ENCODE results near the gene CSMD2. TPM values are rescaled to one million over a fixed set of nuclear protein-coding genes. Genes with fewer than 3 reads are reported as not detected.
A peak's percentile ranks its signal among the peaks of the same experiment; 100 is the strongest.

CSMD2 gene
- total RNA-seq = 1 to 10 TPM in 1 of 2 donors, under 1 TPM in 1; 0.62 to 2.8 TPM
- 3.9 TPM for polyA plus RNA-seq (2013, experiment 1 of 2)
- polyA plus RNA-seq (2013, experiment 2 of 2) = 3.1 TPM
- long read RNA-seq, experiment 1, partial matches to known transcripts = 0 of 1 reads
- long read RNA-seq, experiment 1, other reads (novel, unspliced or antisense) = 1 of 1 reads
- long read RNA-seq, experiment 2 = 0 reads
- long read RNA-seq, experiment 3, partial matches to known transcripts = 1 of 2 reads
- long read RNA-seq, experiment 3, other reads (novel, unspliced or antisense) = 1 of 2 reads
- long read RNA-seq, experiment 4 = 0 reads

GRCh38 chr1:34164771-34165391 is at the start of gene CSMD2:
TSS of gene CSMD2 (minus strand) at chr1:34165230. CDS start at chr1:34165097, 133 bp downstream.
- 0% methylated on average over 23 to 78 of the region's 78 CpGs for WGBS, 2 experiments (ENCODE audit: insufficient coverage in 1 of 2, insufficient read length in 1 of 2)
- Mint-ChIP-seq H3K9me3 (no peaks in the 10 kb centered on the region), H3K27me3 (ENCODE audit: insufficient read depth) (peaks cover 97% of the 10 kb centered on the region), H3K4me1 (peaks cover 10% of the 10 kb centered on the region), H3K36me3 (ENCODE audit: low read depth) (no peaks in the 10 kb centered on the region), H3K4me3 (peak within 1 kb of the TSS; percentile 61), H3K27ac (no peak within 1 kb of the TSS)
- Histone ChIP-seq H3K4me1 (ENCODE audit: control insufficient read depth, insufficient read depth, low read length) (no peaks in the 10 kb centered on the region), H3K27ac (ENCODE audit: low read depth, low read length) (no peak within 1 kb of the TSS), H3K9ac (ENCODE audit: extremely low read depth, low read length, poor library complexity, severe bottlenecking) (no peak within 1 kb of the TSS), H3K36me3 (ENCODE audit: control insufficient read depth, insufficient read depth, low read length) (no peaks in the 10 kb centered on the region), H3K27me3 (ENCODE audit: control insufficient read depth, insufficient read depth, low read length, poor library complexity, severe bottlenecking) (peaks cover 94% of the 10 kb centered on the region), H3K4me3 (ENCODE audit: low read length) (peak within 1 kb of the TSS; percentile 73), H3K9me3 (ENCODE audit: control insufficient read depth, low read length) (no peaks in the 10 kb centered on the region)
- TF ChIP-seq CTCF (conservative IDR thresholded peaks at IDR 0.05) = no peak
- peak; percentile 88 for DNase-seq

- Mint-ChIP-seq H3K4me3 (no peak overlapping the region), H3K36me3 (ENCODE audit: low read depth) (no peaks in the 10 kb centered on the region), H3K27ac (no peak overlapping the region), H3K4me1 (peaks cover 4% of the 10 kb centered on the region), H3K27me3 (ENCODE audit: insufficient read depth) (peaks cover 35% of the 10 kb centered on the region), H3K9me3 (no peaks in the 10 kb centered on the region)
- TF ChIP-seq CTCF (conservative IDR thresholded peaks at IDR 0.05) = no peak
- DNase-seq = no peak
- Histone ChIP-seq H3K36me3 (ENCODE audit: control insufficient read depth, insufficient read depth, low read length) (no peaks in the 10 kb centered on the region), H3K4me1 (ENCODE audit: control insufficient read depth, insufficient read depth, low read length) (no peaks in the 10 kb centered on the region), H3K9ac (ENCODE audit: extremely low read depth, low read length, poor library complexity, severe bottlenecking) (no peak overlapping the region), H3K27me3 (ENCODE audit: control insufficient read depth, insufficient read depth, low read length, poor library complexity, severe bottlenecking) (peaks cover 50% of the 10 kb centered on the region), H3K27ac (ENCODE audit: low read depth, low read length) (no peak overlapping the region), H3K9me3 (ENCODE audit: control insufficient read depth, low read length) (no peaks in the 10 kb centered on the region), H3K4me3 (ENCODE audit: low read length) (no peak overlapping the region)
- 63 to 70% methylated on average over 2 to 3 of the region's 3 CpGs for WGBS, 2 experiments (ENCODE audit: insufficient coverage in 1 of 2, insufficient read length in 1 of 2)
These were observed 48.9 kb upstream of the CSMD2 start for GRCh38 chr1:34213956-34214355.

- no peak overlapping the region for H3K27ac Mint-ChIP-seq
- peaks cover 4% of the 10 kb centered on the region for H3K4me1 Mint-ChIP-seq
- no peak overlapping the region for H3K4me3 Mint-ChIP-seq
- H3K36me3 ChIP-seq (ENCODE audit: control insufficient read depth, insufficient read depth, low read length) = no peaks in the 10 kb centered on the region
- no peak for TF ChIP-seq CTCF (conservative IDR thresholded peaks at IDR 0.05)
- H3K9me3 ChIP-seq (ENCODE audit: control insufficient read depth, low read length) = no peaks in the 10 kb centered on the region
- H3K27ac ChIP-seq (ENCODE audit: low read depth, low read length) = no peak overlapping the region
- 94 to 100% methylated on average over 1 to 4 of the region's 4 CpGs for WGBS, 2 experiments (ENCODE audit: insufficient coverage in 1 of 2, insufficient read length in 1 of 2)
- H3K27me3 Mint-ChIP-seq (ENCODE audit: insufficient read depth) = peaks cover 39% of the 10 kb centered on the region
- peaks cover 52% of the 10 kb centered on the region for H3K27me3 ChIP-seq (ENCODE audit: control insufficient read depth, insufficient read depth, low read length, poor library complexity, severe bottlenecking)
- no peaks in the 10 kb centered on the region for H3K9me3 Mint-ChIP-seq
- H3K4me3 ChIP-seq (ENCODE audit: low read length) = no peak overlapping the region
- DNase-seq = no peak
- H3K9ac ChIP-seq (ENCODE audit: extremely low read depth, low read length, poor library complexity, severe bottlenecking) = no peak overlapping the region
- no peaks in the 10 kb centered on the region for H3K36me3 Mint-ChIP-seq (ENCODE audit: low read depth)
- H3K4me1 ChIP-seq (ENCODE audit: control insufficient read depth, insufficient read depth, low read length) = no peaks in the 10 kb centered on the region
These were observed 47.6 kb upstream of the CSMD2 start for GRCh38 chr1:34212673-34213072.
